Measurements from ENCODE around the gene TLR6. TPM values are rescaled to one million over a fixed set of nuclear protein-coding genes. Genes with fewer than 3 reads are reported as not detected.

The TLR6 gene
- total and polyA plus RNA-seq, 2 of the 8 experiments (the other 6 are each of a cell fraction or from before 2014, with no cell fraction given) = 0.02 to 0.09 TPM

- H3K4me1 ChIP-seq (replicated peaks in 1 of 4; ENCODE audit: control insufficient read depth in 3 of 4, insufficient read depth in 4 of 4, low read length in 3 of 4) = no peaks in the 10 kb centered on the region
- no peaks in the 10 kb centered on the region for H3K27me3 ChIP-seq (replicated peaks in 1 of 4; ENCODE audit: control insufficient read depth in 3 of 4, extremely low read depth in 1 of 4, insufficient read depth in 3 of 4, low read length in 3 of 4)
- DNase-seq (ENCODE audit: low read depth in 1 of 2, low spot score in 2 of 2) = no peak
- H3K23me2 ChIP-seq (ENCODE audit: low read depth, low read length) = no peaks in the 10 kb centered on the region
- H2BK120ac ChIP-seq (replicated peaks; ENCODE audit: low read depth, low read length) = no peak overlapping the region
- no peaks in the 10 kb centered on the region for H3K79me1 ChIP-seq (ENCODE audit: low read depth, low read length)
- H3K4me3 ChIP-seq (ENCODE audit: extremely low read depth in 1 of 4, insufficient read depth in 2 of 4, low read depth in 3 of 4, low read length in 4 of 4) = no peak overlapping the region
- no peak overlapping the region for H3K9ac ChIP-seq (replicated peaks in 1 of 4; ENCODE audit: extremely low read depth in 1 of 4, low read depth in 3 of 4, low read length in 3 of 4)
- no peak overlapping the region for H3K14ac ChIP-seq (ENCODE audit: insufficient read length)
- ChIA-PET POLR2A (ENCODE audit: partially characterized antibody) (interaction anchor here (0.6 kb wide), 1 partner anchor 19 kb away, joined by 4 read pairs; no protein-coding TSS in a partner anchor), CTCF (ENCODE audit: partially characterized antibody) (interaction anchor here (0.5 to 2.0 kb wide), 5 partner anchors 8 to 571 kb away, joined by 3 to 18 read pairs (median 4); partner anchors contain the start of gene TLR10)
- no peak overlapping the region for H3K4me2 ChIP-seq (ENCODE audit: insufficient read depth in 1 of 2, low read depth in 2 of 2, low read length in 2 of 2)
- no peak overlapping the region for H3K23ac ChIP-seq (ENCODE audit: insufficient read length)
- H2BK5ac ChIP-seq (ENCODE audit: low read depth, low read length) = no peak overlapping the region
- no peak overlapping the region for H4K8ac ChIP-seq (ENCODE audit: extremely low read depth, insufficient read depth, low read length)
- FAIRE-seq = no peak
- H3K27ac ChIP-seq (ENCODE audit: low read depth, low read length) = no peak overlapping the region
- H4K20me1 ChIP-seq (replicated peaks in 1 of 2; ENCODE audit: control insufficient read depth in 1 of 2, insufficient read depth in 2 of 2, low read length in 2 of 2) = no peaks in the 10 kb centered on the region
- 87% methylated on average over 8 of the region's 8 CpGs; no CpG with 5 or more reads in 1 of the 2 experiments for WGBS, 2 experiments (ENCODE audit: extremely low coverage in 1 of 2, insufficient coverage in 1 of 2, insufficient read length in 1 of 2, insufficient replicate concordance in 2 of 2, low coverage in 1 of 2, low lambda C conversion rate in 2 of 2, missing lambda C conversion rate in 1 of 2)
- no peak overlapping the region for H3K4ac ChIP-seq (replicated peaks; ENCODE audit: insufficient read length, low read depth, low read length)
- no peak overlapping the region for H3K18ac ChIP-seq (ENCODE audit: extremely low read depth, low read length)
- no peaks in the 10 kb centered on the region for H3K36me3 ChIP-seq (ENCODE audit: control insufficient read depth in 2 of 4, insufficient read depth in 4 of 4, low read length in 3 of 4)
- no peaks in the 10 kb centered on the region for H3K79me2 ChIP-seq (ENCODE audit: control insufficient read depth in 1 of 2, insufficient read depth in 2 of 2, low read length in 2 of 2)
- no peaks in the 10 kb centered on the region for H3K9me3 ChIP-seq (ENCODE audit: insufficient read depth in 2 of 2, low read depth in 1 of 2, low read length in 1 of 2)
- no peak overlapping the region for H2BK15ac ChIP-seq (ENCODE audit: low read length)
- no peak overlapping the region for H4K5ac ChIP-seq (ENCODE audit: insufficient read length, low read depth, low read length)
- H2AFZ ChIP-seq (ENCODE audit: low read length) = no peak overlapping the region
- no peak overlapping the region for H3K56ac ChIP-seq (replicated peaks; ENCODE audit: insufficient read length, low read depth, low read length)
- no peak overlapping the region for H2BK12ac ChIP-seq (ENCODE audit: low read depth, low read length)
- no peak overlapping the region for H2BK20ac ChIP-seq (ENCODE audit: low read length)
- H2AK5ac ChIP-seq (ENCODE audit: low read depth, low read length) = no peak overlapping the region
- H4K91ac ChIP-seq (replicated peaks; ENCODE audit: insufficient read length, low read length) = no peak overlapping the region
- TF ChIP-seq CHD1 (IDR thresholded peaks at IDR 0.05; ENCODE audit: low read depth, low read length) = no peak
- no peak for TF ChIP-seq BCL11A (IDR thresholded peaks at IDR 0.05; ENCODE audit: low read depth in 2 of 2, low read length in 2 of 2)
- no peak for TF ChIP-seq GTF2F1 (IDR thresholded peaks at IDR 0.05; ENCODE audit: borderline replicate concordance, low read depth, low read length)
- no peak for TF ChIP-seq BRCA1 (IDR thresholded peaks at IDR 0.05; ENCODE audit: low read depth, low read length)
- no peak for TF ChIP-seq CREB1 (IDR thresholded peaks at IDR 0.05)
- TF ChIP-seq SIX5 (IDR thresholded peaks at IDR 0.05; ENCODE audit: low read depth, low read length) = no peak
- TF ChIP-seq SRF (IDR thresholded peaks at IDR 0.05; ENCODE audit: low read depth, low read length) = no peak
- no peak for TF ChIP-seq POU5F1 (IDR thresholded peaks at IDR 0.05; ENCODE audit: low read depth, low read length)
- no peak for TF ChIP-seq ATF3 (IDR thresholded peaks at IDR 0.05; ENCODE audit: insufficient read depth, low read depth, low read length)
- TF ChIP-seq ZNF274 (IDR thresholded peaks at IDR 0.05; ENCODE audit: borderline replicate concordance, extremely low read depth, low read length) = no peak
- no peak for TF ChIP-seq BACH1 (IDR thresholded peaks at IDR 0.05; ENCODE audit: low read length)
- TF ChIP-seq SIN3A (conservative IDR thresholded peaks at IDR 0.05 in 1 of 2, IDR thresholded peaks at IDR 0.05 in 1 of 2; ENCODE audit: low read depth in 1 of 2, low read length in 2 of 2) = no peak
- TF ChIP-seq SIRT6 (IDR thresholded peaks at IDR 0.05; ENCODE audit: low read length) = no peak
These were observed 82.2 kb downstream of the TLR6 start for GRCh38 chr4:38774181-38774955.
